ENCODE measurements around the gene TICAM1.
"Not testable (repeated sequence)": the region's sequence is repeated elsewhere in the genome, so short reads cannot be mapped to it uniquely, and the experiment has no call there.

Gene TICAM1

DNA sequence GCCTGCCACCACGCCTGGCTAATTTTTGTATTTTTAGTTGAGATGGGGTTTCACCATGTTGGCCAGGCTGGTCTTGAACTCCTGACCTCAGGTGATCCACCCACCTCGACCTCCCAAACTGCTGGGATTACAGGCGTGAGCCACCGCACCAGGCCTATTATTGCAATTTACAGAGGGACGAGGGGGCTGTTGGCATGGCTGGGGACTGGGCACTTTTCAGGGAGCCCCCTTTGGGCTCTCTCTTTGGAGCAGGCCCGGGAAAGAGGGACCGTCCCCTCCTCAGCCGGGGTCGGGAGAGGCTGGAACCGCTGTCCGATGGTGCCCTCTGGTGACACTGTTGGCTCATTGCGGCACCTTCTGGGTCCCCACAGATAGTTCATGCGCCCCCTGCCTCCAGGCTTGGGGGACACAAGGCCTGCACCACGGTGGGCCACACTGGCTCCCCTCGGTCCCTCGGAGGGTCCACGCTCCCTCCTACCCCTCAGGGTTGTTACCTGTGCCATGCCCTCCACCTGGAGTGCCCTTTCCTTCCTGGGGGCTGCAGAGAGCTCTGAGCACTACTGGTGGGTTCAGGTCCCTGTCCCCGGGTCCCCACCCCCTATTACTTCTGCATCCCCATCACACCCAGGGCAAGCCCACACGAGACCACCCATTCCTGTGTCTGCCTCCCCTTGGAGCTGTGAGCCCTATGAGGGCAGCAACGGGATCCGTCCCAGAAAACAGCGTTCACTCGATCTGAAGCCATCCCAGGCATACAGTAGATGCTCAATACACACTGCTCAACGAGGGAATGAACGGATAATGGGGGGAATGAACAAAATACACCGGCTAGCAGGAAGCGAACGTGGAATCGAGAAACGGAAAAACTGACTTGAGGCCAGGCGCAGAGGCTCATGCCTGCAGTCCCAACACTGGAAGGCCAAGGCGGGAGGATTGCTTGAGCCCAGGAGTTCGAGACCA, 27.5 kb downstream of the TICAM1 start:
- peak; percentile 13 for DNase-seq

- DNase-seq = no peak
Measured at GRCh38 chr19:4802711-4803110, 28.8 kb downstream of the TICAM1 start.

DNA sequence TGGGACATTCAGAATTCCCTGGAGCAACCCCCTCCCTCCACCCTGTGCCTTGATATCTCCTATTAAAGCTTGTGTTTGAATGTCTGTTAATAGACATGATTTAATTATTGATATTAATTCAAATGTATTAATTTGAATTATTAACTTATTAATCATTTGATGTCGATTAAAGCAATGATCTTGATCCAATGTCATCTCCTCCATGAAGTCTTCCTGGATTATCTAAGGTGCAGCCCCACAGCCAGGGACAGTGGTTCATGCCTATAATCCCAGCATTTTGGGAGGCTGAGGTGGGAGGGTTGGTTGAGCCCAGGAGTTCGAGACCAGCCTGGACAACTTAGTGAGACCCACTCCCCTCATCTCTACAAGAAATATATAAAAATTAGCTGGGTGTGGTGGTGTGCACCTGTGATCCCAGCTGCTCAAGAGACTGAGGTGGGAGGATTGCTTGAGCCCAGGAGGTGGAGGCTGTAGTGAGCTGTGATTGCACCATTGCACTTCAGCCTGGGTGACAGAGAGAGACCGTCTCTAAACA, 30.4 kb downstream of the TICAM1 start:
- DNase-seq = no peak

DNA sequence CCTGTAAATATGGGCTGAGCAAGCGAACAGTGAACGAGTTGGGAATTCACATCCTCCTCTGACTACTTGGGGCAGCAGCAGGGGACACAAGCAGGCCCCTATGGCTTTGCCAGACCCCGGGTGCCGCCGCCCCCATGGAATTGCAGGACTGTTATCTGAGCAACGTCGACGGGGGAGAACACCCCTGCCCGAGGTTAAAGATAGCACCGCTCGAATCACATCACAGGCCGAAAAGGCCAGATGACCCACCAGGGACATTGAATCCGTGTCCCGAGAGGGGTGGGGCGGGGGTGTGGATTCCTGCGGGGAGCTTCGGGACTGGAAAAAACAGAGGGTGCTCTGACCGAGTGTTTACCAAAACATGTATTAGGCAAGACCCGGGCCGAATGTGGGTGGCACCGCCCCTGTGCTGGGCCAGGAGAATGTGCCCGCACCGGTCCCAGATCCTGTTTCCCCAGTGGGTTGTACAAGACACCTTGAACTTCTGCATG, 30.9 kb downstream of the TICAM1 start:
- DNase-seq = no peak

GRCh38 chr19:4795400-4795799, 36.1 kb downstream of the TICAM1 start:
- DNase-seq = no peak

- DNase-seq = no peak
Measured at GRCh38 chr19:4794971-4795370, 36.5 kb downstream of the TICAM1 start.

GRCh38 chr19:4793278-4793677, 38.2 kb downstream of the TICAM1 start:
- DNase-seq = not testable (repeated sequence)

DNA sequence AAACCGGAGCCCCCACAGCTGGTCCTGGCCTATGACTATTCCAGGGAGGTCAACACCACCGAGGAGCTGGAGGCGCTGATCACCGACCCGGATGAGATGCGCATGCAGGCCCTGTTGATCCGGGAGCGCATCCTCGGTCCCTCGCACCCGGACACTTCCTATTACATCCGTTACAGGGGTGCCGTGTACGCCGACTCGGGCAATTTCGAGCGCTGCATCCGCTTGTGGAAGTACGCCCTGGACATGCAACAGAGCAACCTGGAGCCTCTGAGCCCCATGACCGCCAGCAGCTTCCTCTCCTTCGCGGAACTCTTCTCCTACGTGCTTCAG, 38.7 kb downstream of the TICAM1 start:
- DNase-seq = not testable (repeated sequence)

- DNase-seq = not testable (repeated sequence)
Measured at GRCh38 chr19:4792019-4792865, 39.3 kb downstream of the TICAM1 start.

DNA sequence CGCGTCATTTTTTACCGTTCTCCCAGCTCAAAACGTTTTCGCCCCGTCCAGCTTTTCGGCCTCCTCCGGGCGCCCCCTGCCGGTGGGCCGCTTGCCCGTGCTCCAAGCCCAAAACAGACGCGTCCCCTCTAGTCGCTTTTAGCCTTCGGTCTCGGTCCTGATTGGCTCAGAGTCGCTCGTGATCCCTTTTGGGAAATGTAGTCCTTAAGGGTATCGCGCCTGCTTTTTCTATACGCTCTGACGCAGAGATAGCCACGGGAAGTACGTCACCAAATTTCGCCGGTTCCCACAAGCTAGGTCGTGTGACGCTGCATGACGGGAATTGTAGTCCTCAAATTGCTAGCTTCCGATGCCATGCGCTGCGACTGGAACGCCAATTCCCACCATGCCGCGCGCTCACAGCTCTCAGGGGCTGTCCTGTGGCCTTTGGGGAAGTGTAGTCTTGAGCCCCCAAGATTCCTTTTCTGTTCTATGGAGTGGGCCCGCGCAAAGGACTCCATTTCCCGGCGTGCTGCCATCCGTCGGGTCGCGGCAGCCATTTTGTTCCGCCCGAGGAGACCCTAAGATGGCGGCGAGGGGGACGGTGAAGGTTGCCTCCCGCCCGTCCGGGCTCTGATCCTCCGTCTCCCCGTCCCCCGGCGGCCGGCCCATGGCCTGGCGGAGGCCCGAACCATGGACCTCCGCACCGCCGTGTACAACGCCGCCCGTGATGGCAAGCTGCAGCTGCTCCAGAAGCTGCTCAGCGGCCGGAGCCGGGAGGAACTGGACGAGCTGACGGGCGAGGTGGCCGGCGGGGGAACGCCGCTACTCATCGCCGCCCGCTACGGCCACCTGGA, 40.1 kb downstream of the TICAM1 start, which contains the start of gene FEM1A:
TSS of gene FEM1A (plus strand) at position 552 of the 836 bp plus-strand sequence. CDS start at position 673, 121 bp downstream.
- peak; percentile 99 for DNase-seq

DNA sequence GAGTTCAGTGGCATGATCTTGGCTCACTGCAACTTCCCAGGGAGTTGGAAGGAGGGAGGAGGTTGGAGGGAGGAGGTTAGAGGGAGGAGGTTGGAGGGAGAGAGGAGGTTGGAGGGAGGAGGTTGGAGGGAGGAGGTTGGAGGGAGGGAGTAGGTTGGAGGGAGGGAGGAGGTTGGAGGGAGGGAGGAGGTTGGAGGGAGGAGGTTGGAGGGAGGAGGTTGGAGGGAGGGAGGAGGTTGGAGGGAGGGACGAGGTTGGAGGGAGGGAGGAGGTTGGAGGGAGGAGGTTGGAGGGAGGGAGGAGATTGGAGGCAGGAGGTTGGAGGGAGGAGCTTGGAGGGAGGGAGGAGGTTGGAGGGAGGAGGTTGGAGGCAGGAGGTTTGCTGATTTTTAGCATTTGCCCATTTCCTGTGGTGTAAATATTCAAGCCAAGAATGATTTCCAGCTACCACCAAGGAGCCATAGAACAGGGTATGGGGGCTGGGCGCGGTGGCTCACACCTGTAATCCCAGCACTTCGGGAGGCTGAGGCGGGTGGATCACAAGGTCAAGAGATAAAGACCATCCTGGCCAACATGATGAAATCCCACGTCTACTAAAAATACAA, 45.0 kb downstream of the TICAM1 start:
- not testable (repeated sequence) for DNase-seq

DNA sequence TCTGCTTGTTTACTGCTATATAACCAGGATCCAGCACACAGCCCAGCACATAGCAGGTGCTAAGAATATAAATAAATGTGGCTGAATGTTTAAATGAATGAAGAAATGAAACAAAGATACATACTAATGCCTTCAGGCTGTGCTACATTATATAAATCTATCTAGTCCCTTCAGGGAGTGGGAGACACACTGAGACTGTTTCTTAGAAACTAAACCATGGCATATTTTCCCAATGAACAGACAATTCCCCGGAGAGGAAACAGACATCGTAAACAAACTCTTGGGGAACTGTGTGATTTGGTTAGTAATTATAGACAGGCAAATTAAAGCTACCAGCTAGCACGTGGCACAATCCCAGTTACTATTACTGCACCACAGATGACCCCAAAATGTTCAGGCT, 49.7 kb downstream of the TICAM1 start:
- DNase-seq = no peak

- no peak for DNase-seq
Measured at GRCh38 chr19:4780860-4781259, 50.7 kb downstream of the TICAM1 start.

DNA sequence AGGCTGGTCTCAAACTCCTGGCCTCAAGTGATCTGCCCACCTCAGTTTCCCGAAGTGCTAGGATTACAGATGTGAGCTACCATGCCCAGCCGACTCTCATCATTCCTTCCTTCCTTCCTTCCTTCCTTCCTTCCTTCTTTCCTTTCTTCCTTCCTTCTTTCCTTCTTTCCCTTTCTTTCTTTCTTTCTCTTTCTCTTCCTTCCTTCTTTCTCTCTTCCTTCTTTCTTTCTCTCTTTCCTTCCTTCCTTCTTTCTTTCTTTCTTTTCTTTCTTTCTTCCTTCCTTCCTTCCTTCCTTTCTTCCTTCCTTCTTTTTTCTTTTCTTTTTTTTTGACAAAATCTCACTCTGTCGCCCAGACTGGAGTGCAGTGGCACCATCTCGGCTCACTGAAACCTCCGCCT, 53.4 kb downstream of the TICAM1 start:
- not testable (repeated sequence) for DNase-seq

GRCh38 chr19:4776436-4777211, 54.9 kb downstream of the TICAM1 start:
- DNase-seq = no peak

DNA sequence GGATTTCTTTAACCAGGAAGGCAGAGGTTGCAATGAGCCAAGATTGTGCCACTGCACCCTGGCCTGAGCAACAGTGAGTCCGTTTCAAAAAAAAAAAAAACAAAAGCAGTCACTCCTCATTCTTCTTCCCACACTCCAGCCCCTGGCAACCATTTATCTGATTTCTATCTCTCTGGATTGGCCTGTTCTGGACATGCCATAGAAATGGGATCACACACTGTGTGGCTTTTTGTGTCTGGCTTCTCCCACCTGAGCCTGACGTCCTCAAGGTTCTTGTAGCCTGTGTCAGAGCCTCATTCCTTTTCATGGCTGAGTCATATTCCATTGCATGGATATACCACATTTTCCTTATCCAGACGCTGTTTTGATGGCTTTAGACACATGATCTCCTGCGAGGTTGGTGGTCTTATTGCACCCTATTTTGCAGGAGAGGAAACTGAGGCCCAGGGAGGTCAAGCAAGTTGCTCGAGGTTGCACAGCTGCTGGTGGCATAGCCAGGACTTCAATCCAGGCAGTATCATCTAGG, 55.8 kb downstream of the TICAM1 start:
- no peak for DNase-seq

- no peak for DNase-seq
Measured at GRCh38 chr19:4774136-4774535, 57.4 kb downstream of the TICAM1 start.

DNA sequence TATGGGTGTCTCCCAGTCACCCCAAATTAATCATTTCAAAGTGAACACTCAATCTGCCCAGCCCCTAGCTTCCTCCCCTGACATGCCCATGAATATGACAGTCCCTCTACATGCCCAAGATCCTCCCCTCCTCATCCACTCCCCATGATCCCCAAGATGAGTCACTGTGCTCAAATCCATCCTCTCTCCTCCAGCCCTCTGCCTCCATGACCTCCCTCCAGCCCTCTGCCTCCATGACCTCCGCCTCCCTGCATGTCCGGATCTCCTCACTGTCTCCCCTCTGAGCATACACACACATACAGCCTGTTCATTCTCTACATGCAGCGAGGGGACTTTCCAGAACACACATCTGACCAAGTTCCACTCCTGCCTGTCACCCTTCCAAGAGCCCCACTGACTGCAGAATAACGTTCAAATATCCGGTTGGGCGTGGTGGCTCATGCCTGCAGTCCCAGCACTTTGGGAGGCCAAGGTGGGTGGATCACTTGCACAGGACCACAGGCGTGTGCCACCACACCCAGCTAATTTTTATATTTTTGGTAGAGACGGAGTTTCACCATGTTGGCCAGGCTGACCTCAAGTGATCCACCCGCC, 58.4 kb downstream of the TICAM1 start:
- no peak for DNase-seq

- no peak for DNase-seq
Measured at GRCh38 chr19:4772566-4772965, 58.9 kb downstream of the TICAM1 start.

Measured in NCI-H510A treated with DMSO at 0.1 percent for 48 hours (cell line).